Measurements from ENCODE around the gene MESD.

GRCh38 chr15:81025721-81026370, 36.2 kb upstream of the MESD start:
- TF ChIP-seq CTCF (IDR thresholded peaks at IDR 0.05) (no peak), POLR2A (IDR thresholded peaks at IDR 0.05) (no peak)
